Activated T-helper 2 cell treated with anti-CD3 and anti-CD28 coated beads, Interferon-gamma antibody, Interleukin-2, Interleukin-4, amounts not matched to agents 10 μg/mL and 5 μg/mL and 100 μg/mL, durations not matched to agents 14 hours and 24 hours and 36 hours (primary cell): ENCODE results near the gene SCAMP3. TPM values are rescaled to one million over a fixed set of nuclear protein-coding genes. Genes with fewer than 3 reads are reported as not detected.
A peak's percentile ranks its signal among the peaks of the same experiment; 100 is the strongest.

Experiments used
- DNase-seq: peaks from one replicate; pipeline ENCODE4 v3.0.0; 2021; ENCODE audit warnings: low spot score
- H3K27ac Mint-ChIP-seq: one replicate; pipeline ENCODE4 v1.8.0; 2021; ENCODE audit warnings: mixed read lengths
- H3K27me3 Mint-ChIP-seq: one replicate; pipeline ENCODE4 v1.8.0; 2021; ENCODE audit warnings: low read depth, mixed read lengths
- H3K36me3 Mint-ChIP-seq: one replicate; pipeline ENCODE4 v1.8.0; 2021; ENCODE audit warnings: low read depth, mixed read lengths
- H3K4me1 Mint-ChIP-seq: one replicate; pipeline ENCODE4 v1.8.0; 2021; ENCODE audit warnings: low read depth, mixed read lengths
- H3K4me3 Mint-ChIP-seq: one replicate; pipeline ENCODE4 v1.8.0; 2021; ENCODE audit warnings: low read depth, mild to moderate bottlenecking, moderate library complexity, mixed read lengths
- H3K9me3 Mint-ChIP-seq: one replicate; pipeline ENCODE4 v1.8.0; 2021; ENCODE audit warnings: mixed read lengths
- intact Hi-C: fragments of 100-400 bp; cut with micrococcal nuclease; formaldehyde crosslinking; loops from one replicate; pipeline ENCODE4 v1.15.1; 2023
- total RNA-seq: library from RNA; stranded (reverse); gene quantifications from 2 replicates; pipeline ENCODE4 v1.2.3, GENCODE V29; 2022

The SCAMP3 gene
- total RNA-seq, 1 donor from 2014 or later = 113 TPM

DNA sequence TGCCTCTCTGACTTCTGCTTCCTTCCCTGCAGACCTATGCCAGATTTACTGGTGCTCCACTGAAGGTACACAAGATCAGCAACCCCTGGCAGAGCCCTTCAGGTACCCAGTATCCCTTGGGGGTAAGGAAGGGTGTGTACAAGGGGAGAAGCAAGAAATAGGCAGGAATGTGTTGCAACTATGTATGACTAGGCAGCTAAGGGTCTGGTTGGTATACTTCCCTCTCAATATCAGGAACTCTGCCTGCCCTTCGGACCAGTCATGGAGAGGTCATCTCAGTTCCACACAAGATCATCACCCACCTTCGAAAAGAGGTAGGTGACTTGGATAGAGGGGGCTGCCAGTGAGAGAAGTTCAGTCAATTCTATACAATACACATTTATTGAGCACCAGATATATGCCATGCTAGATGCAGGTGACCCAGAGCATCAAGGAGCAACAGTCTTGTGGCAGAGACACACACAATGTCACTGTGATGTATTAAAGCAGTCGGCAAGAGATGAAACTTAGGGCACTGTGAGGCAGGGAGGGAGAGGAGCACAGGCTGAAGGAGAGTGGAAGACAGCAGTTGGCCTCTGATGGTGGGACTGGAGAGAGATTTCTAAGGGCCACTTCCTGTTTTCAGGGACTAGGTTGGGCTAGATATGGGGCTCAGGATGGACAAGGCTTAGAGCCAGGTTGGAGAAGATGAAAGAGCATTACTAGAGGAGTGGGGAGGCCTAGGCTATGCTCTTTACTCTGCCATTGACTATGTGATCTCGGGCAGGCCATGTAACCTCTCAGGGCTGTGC is 51.7 kb downstream of the SCAMP3 start:
- Mint-ChIP-seq H3K9me3 (no peaks in the 10 kb centered on the region), H3K4me3 (peak overlapping the region; percentile 52), H3K27me3 (no peaks in the 10 kb centered on the region), H3K4me1 (peaks cover 26% of the 10 kb centered on the region), H3K36me3 (peaks cover 14% of the 10 kb centered on the region), H3K27ac (no peak overlapping the region)
- intact Hi-C loops = no loop called here
- no peak for DNase-seq

DNA sequence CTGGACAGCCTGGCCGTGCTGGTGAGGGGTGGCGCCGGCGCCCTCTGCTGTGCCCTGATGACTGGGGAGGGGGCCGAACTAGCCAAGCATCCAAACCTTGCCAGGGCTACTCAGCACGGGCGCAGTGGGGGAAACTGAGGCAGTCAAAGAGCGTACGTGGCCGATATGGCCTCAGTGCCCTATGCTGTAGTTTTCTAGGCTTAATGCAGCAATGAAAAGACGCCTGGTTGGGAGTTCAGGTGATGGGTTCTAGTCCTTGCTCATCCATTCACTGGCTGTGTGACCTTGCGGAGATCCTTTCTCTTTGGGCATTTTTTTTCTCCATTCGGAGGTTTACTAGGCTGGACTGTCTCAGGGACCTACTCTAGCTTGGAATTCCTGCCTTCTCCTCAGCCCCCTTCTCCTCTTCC is 52.8 kb downstream of the SCAMP3 start:
- Mint-ChIP-seq H3K4me1 (peaks cover 24% of the 10 kb centered on the region), H3K36me3 (peaks cover 7% of the 10 kb centered on the region), H3K27ac (peak overlapping the region; percentile 87), H3K27me3 (no peaks in the 10 kb centered on the region), H3K4me3 (peak overlapping the region; percentile 92), H3K9me3 (no peaks in the 10 kb centered on the region)
- no peak for DNase-seq
- intact Hi-C loops = loop anchor here (1.0 to 5.0 kb wide), 5 partner anchors 15 to 843 kb away; partner anchors contain the start of genes HCN3, LAMTOR2 and UBQLN4

GRCh38 chr1:155208541-155209311 is 53.4 kb downstream of the SCAMP3 start, which contains the start of gene MTX1:
MTX1 (plus strand) TSS chr1:155208695; CDS start chr1:155208805, 110 bp downstream.
- H3K9me3 Mint-ChIP-seq = no peaks in the 10 kb centered on the region
- peak within 1 kb of the TSS; percentile 92 for H3K4me3 Mint-ChIP-seq
- intact Hi-C loops = loop anchor here (1.0 to 5.0 kb wide), 6 partner anchors 14 to 844 kb away; partner anchors contain the start of genes HCN3, LAMTOR2 and UBQLN4
- no peaks in the 10 kb centered on the region for H3K27me3 Mint-ChIP-seq
- H3K4me1 Mint-ChIP-seq = peaks cover 24% of the 10 kb centered on the region
- H3K36me3 Mint-ChIP-seq = peaks cover 7% of the 10 kb centered on the region
- peak; percentile 84 for DNase-seq
- H3K27ac Mint-ChIP-seq = peak within 1 kb of the TSS; percentile 87

DNA sequence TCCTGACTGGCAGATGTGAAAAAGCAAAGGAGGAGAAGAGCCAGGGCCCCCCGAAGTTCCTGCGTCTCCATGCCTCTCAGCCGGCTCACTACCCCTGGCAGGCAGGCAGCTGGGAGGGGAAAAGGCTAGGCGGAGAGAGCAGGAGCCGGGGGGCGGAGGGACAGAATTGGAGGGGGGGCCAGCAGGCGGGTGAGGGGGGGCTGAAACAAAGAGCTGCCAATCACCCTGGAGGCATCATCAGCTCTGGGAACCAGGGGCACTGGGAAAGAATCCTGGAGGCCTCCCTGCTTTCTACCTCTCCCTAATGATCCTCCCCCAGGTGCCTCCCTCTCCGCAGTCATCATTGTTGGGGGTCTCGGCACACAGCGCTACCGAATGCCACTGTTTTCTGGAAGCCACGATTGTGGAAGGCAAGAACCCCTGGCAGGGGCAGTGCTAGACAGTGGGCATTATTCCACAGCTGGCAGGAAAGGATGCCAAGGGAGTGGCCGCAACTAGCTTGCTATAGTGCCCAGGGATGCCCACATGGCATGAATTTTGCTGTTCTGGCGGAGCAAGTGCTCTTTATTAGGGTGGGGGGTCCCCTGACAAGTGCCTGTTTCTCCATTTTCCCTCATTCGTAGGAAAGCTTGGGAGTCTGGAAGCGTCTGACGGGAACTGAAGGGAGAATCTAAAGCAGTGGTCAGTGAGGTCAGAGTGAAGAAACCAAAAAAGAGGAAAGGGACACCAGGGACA is 54.2 kb downstream of the SCAMP3 start, which contains the start of gene THBS3:
TSS of gene THBS3 (minus strand) at position 92 of the 735 bp plus-strand sequence. CDS start at position 71, 21 bp downstream.
- no peak for DNase-seq

DNA sequence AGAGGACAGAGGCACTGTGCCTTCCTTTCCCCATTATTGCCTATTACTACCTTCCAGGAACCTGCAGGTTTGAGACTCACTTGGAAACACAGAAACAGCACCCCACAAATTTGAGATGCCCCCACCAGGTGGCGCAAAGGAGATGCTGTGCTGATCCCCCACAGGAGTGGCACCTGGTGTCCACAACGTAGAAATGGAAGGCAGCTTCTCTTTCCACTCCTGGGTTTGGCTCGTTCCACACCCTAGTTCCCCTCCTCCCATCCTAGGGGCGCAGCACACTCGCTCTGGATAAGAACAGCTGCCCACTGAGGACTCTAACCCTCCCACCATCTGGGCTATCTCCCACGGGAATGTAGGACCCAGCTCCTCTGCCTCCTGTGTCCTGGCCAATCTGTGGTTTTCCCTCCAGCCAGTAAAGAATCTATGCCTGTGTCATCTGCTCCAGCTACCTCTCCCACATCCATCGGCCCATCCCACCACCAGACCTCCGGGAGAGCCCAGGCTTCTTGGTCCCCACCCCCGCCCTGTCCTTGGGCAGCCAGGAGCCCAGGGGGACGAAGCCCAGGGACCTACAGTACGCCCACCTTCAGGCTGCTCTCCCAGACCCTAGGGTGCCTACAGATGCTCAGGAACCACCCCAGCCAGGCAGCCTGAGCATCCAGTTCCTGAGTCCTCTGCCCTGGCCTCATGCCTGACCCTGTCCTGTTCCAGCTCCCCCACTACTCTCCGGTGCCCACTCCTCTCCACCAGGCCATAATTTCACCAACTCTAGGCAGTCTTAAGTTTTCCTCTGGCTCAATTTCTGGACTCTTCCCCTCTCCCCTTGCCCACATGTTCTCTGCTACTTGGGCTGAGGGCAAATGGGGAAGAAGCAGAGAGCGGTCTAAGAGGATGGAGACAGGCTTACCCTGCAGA is 55.0 kb downstream of the SCAMP3 start:
- intact Hi-C loops = loop anchor here (5.0 kb wide), 3 partner anchors 35 to 845 kb away; partner anchors contain the start of genes HCN3, LAMTOR2 and UBQLN4
- no peaks in the 10 kb centered on the region for H3K27me3 Mint-ChIP-seq
- H3K4me1 Mint-ChIP-seq = peaks cover 24% of the 10 kb centered on the region
- DNase-seq = peak; percentile 84
- H3K36me3 Mint-ChIP-seq = peaks cover 7% of the 10 kb centered on the region
- peak overlapping the region; percentile 60 for H3K4me3 Mint-ChIP-seq
- H3K27ac Mint-ChIP-seq = peak overlapping the region; percentile 74
- no peaks in the 10 kb centered on the region for H3K9me3 Mint-ChIP-seq

More for the DNA sequence above, 54.2 kb downstream of the SCAMP3 start, which contains the start of gene THBS3:
- peaks cover 7% of the 10 kb centered on the region for H3K36me3 Mint-ChIP-seq
- peak within 1 kb of the TSS; percentile 80 for H3K27ac Mint-ChIP-seq
- no peaks in the 10 kb centered on the region for H3K9me3 Mint-ChIP-seq
- H3K4me1 Mint-ChIP-seq = peaks cover 24% of the 10 kb centered on the region
- intact Hi-C loops = loop anchor here (1.0 to 5.0 kb wide), 5 partner anchors 13 to 844 kb away; partner anchors contain the start of genes HCN3, LAMTOR2 and UBQLN4
- H3K4me3 Mint-ChIP-seq = peak within 1 kb of the TSS; percentile 92
- H3K27me3 Mint-ChIP-seq = no peaks in the 10 kb centered on the region

Other genes starting within 250 kb of the SCAMP3 start
- 0.21 and 0.80 TPM in 2 replicates for gene DCST2, start 228.6 kb downstream of the SCAMP3 start, total RNA-seq
- 0.11 TPM in 1 of 2 replicates, not detected in the other for gene DCST1, start 228.5 kb downstream of the SCAMP3 start, total RNA-seq
- gene ADAM15, start 211.0 kb downstream of the SCAMP3 start, total RNA-seq = 72.0 and 74.8 TPM in 2 replicates
- 9.2 and 10.5 TPM in 2 replicates for gene EFNA4, start 198.6 kb downstream of the SCAMP3 start, total RNA-seq
- 6.0 and 7.1 TPM in 2 replicates for gene EFNA3, start 183.5 kb downstream of the SCAMP3 start, total RNA-seq
- 0.18 and 0.39 TPM in 2 replicates for gene EFNA1, start 134.5 kb downstream of the SCAMP3 start, total RNA-seq
- 56.9 and 58.0 TPM in 2 replicates for gene SLC50A1, start 126.5 kb downstream of the SCAMP3 start, total RNA-seq
- gene DPM3, start 121.8 kb downstream of the SCAMP3 start, total RNA-seq = 49.0 and 51.0 TPM in 2 replicates
- 237 and 247 TPM in 2 replicates for gene KRTCAP2, start 89.1 kb downstream of the SCAMP3 start, total RNA-seq
- 10.7 and 11.5 TPM in 2 replicates for gene TRIM46, start 88.5 kb downstream of the SCAMP3 start, total RNA-seq
- 10.4 and 13.1 TPM in 2 replicates for gene THBS3, start 54.5 kb downstream of the SCAMP3 start, total RNA-seq
- 58.6 and 64.0 TPM in 2 replicates for gene MTX1, start 53.7 kb downstream of the SCAMP3 start, total RNA-seq
- gene ENTREP3, start 6.9 kb downstream of the SCAMP3 start, total RNA-seq = 42.5 and 45.5 TPM in 2 replicates
- 95.7 and 96.8 TPM in 2 replicates for gene CLK2, start 11.1 kb upstream of the SCAMP3 start, total RNA-seq
- gene HCN3, start 15.1 kb upstream of the SCAMP3 start, total RNA-seq = 4.8 and 5.4 TPM in 2 replicates
- not detected in 2 replicates for gene PKLR, start 39.1 kb upstream of the SCAMP3 start, total RNA-seq
- 342 and 361 TPM in 2 replicates for gene FDPS, start 46.5 kb upstream of the SCAMP3 start, total RNA-seq
- 31.4 and 34.5 TPM in 2 replicates for gene RUSC1, start 58.5 kb upstream of the SCAMP3 start, total RNA-seq